ENCODE measurements around the gene BEGAIN.

BEGAIN gene

GRCh38 chr14:100577986-100578431 lies 9.2 kb downstream of the BEGAIN start:
- Histone ChIP-seq H3K36me3 (ENCODE audit: insufficient read depth, low read length) (no peaks in the 10 kb centered on the region), H3K27ac (ENCODE audit: low read depth, low read length) (no peak overlapping the region), H3K9ac (ENCODE audit: low read depth, low read length) (no peak overlapping the region), H3K4me1 (ENCODE audit: insufficient read depth, low read length) (peaks cover 6% of the 10 kb centered on the region; the same call in 1 of the 2 replicates), H3K4me3 (ENCODE audit: low read length) (no peak overlapping the region), H3K27me3 (ENCODE audit: insufficient read depth, low read length) (no peaks in the 10 kb centered on the region), H3K9me3 (ENCODE audit: insufficient read depth, low read depth, low read length) (no peaks in the 10 kb centered on the region)
- WGBS: 89% methylated on average over 8 of the region's 8 CpGs

GRCh38 chr14:100577321-100577985 lies 9.8 kb downstream of the BEGAIN start:
- Histone ChIP-seq H3K27me3 (ENCODE audit: insufficient read depth, low read length) (no peaks in the 10 kb centered on the region), H3K9me3 (ENCODE audit: insufficient read depth, low read depth, low read length) (no peaks in the 10 kb centered on the region)
- WGBS: 92% methylated on average over 23 of the region's 23 CpGs

GRCh38 chr14:100576091-100577085 lies 10.8 kb downstream of the BEGAIN start:
- no peaks in the 10 kb centered on the region for H3K36me3 ChIP-seq (ENCODE audit: insufficient read depth, low read length)
- peaks cover 10% of the 10 kb centered on the region for H3K4me1 ChIP-seq (ENCODE audit: insufficient read depth, low read length)

More at GRCh38 chr14:100577321-100577985, 9.8 kb downstream of the BEGAIN start:
- Histone ChIP-seq H3K36me3 (ENCODE audit: insufficient read depth, low read length) (no peaks in the 10 kb centered on the region), H3K4me3 (ENCODE audit: low read length) (no peak overlapping the region), H3K9ac (ENCODE audit: low read depth, low read length) (no peak overlapping the region), H3K27ac (ENCODE audit: low read depth, low read length) (no peak overlapping the region), H3K4me1 (ENCODE audit: insufficient read depth, low read length) (peaks cover 10% of the 10 kb centered on the region)

GRCh38 chr14:100575266-100575995 lies 11.8 kb downstream of the BEGAIN start:
- Histone ChIP-seq H3K27ac (ENCODE audit: low read depth, low read length) (no peak overlapping the region), H3K9me3 (ENCODE audit: insufficient read depth, low read depth, low read length) (no peaks in the 10 kb centered on the region), H3K36me3 (ENCODE audit: insufficient read depth, low read length) (no peaks in the 10 kb centered on the region), H3K4me1 (ENCODE audit: insufficient read depth, low read length) (peaks cover 10% of the 10 kb centered on the region), H3K9ac (ENCODE audit: low read depth, low read length) (no peak overlapping the region), H3K27me3 (ENCODE audit: insufficient read depth, low read length) (peaks cover 13% of the 10 kb centered on the region), H3K4me3 (ENCODE audit: low read length) (no peak overlapping the region)
- 91% methylated on average over 11 of the region's 11 CpGs for WGBS

More at GRCh38 chr14:100576091-100577085, 10.8 kb downstream of the BEGAIN start:
- Histone ChIP-seq H3K9me3 (ENCODE audit: insufficient read depth, low read depth, low read length) (no peaks in the 10 kb centered on the region), H3K9ac (ENCODE audit: low read depth, low read length) (no peak overlapping the region), H3K27me3 (ENCODE audit: insufficient read depth, low read length) (peaks cover 4% of the 10 kb centered on the region; the same call in 1 of the 2 replicates), H3K4me3 (ENCODE audit: low read length) (no peak overlapping the region), H3K27ac (ENCODE audit: low read depth, low read length) (no peak overlapping the region)
- 92% methylated on average over 26 of the region's 26 CpGs for WGBS

- Histone ChIP-seq H3K9ac (ENCODE audit: low read depth, low read length) (no peak overlapping the region), H3K4me1 (ENCODE audit: insufficient read depth, low read length) (peaks cover 14% of the 10 kb centered on the region), H3K36me3 (ENCODE audit: insufficient read depth, low read length) (no peaks in the 10 kb centered on the region), H3K9me3 (ENCODE audit: insufficient read depth, low read depth, low read length) (no peaks in the 10 kb centered on the region), H3K4me3 (ENCODE audit: low read length) (no peak overlapping the region), H3K27ac (ENCODE audit: low read depth, low read length) (no peak overlapping the region), H3K27me3 (ENCODE audit: insufficient read depth, low read length) (peaks cover 21% of the 10 kb centered on the region)
- WGBS: 94% methylated on average over 7 of the region's 7 CpGs
Observed at GRCh38 chr14:100574642-100575031, 12.6 kb downstream of the BEGAIN start.

- Histone ChIP-seq H3K9me3 (ENCODE audit: insufficient read depth, low read depth, low read length) (no peaks in the 10 kb centered on the region), H3K36me3 (ENCODE audit: insufficient read depth, low read length) (no peaks in the 10 kb centered on the region), H3K27me3 (ENCODE audit: insufficient read depth, low read length) (peaks cover 27% of the 10 kb centered on the region), H3K27ac (ENCODE audit: low read depth, low read length) (no peak overlapping the region), H3K9ac (ENCODE audit: low read depth, low read length) (no peak overlapping the region), H3K4me3 (ENCODE audit: low read length) (no peak overlapping the region), H3K4me1 (ENCODE audit: insufficient read depth, low read length) (peaks cover 14% of the 10 kb centered on the region)
- 92% methylated on average over 27 of the region's 27 CpGs for WGBS
Observed at GRCh38 chr14:100573757-100574641, 13.2 kb downstream of the BEGAIN start.

GRCh38 chr14:100573002-100573756 lies 14.0 kb downstream of the BEGAIN start:
- Histone ChIP-seq H3K9ac (ENCODE audit: low read depth, low read length) (no peak overlapping the region), H3K36me3 (ENCODE audit: insufficient read depth, low read length) (no peaks in the 10 kb centered on the region), H3K27ac (ENCODE audit: low read depth, low read length) (no peak overlapping the region), H3K4me3 (ENCODE audit: low read length) (peak overlapping the region; percentile 32; the same call in 1 of the 2 replicates), H3K4me1 (ENCODE audit: insufficient read depth, low read length) (peaks cover 14% of the 10 kb centered on the region), H3K27me3 (ENCODE audit: insufficient read depth, low read length) (peaks cover 36% of the 10 kb centered on the region), H3K9me3 (ENCODE audit: insufficient read depth, low read depth, low read length) (no peaks in the 10 kb centered on the region)
- 15% methylated on average over 18 of the region's 18 CpGs for whole genome bisulfite sequencing

- no peaks in the 10 kb centered on the region for H3K36me3 ChIP-seq (ENCODE audit: insufficient read depth, low read length)
- no peak overlapping the region for H3K4me3 ChIP-seq (ENCODE audit: low read length)
- peaks cover 14% of the 10 kb centered on the region for H3K4me1 ChIP-seq (ENCODE audit: insufficient read depth, low read length)
- H3K27me3 ChIP-seq (ENCODE audit: insufficient read depth, low read length): peaks cover 42% of the 10 kb centered on the region
- no peak overlapping the region for H3K9ac ChIP-seq (ENCODE audit: low read depth, low read length)
- WGBS: 76% methylated on average over 3 of the region's 3 CpGs
- H3K27ac ChIP-seq (ENCODE audit: low read depth, low read length): no peak overlapping the region
- no peaks in the 10 kb centered on the region for H3K9me3 ChIP-seq (ENCODE audit: insufficient read depth, low read depth, low read length)
Observed at GRCh38 chr14:100572543-100572942, 14.7 kb downstream of the BEGAIN start.

GRCh38 chr14:100571837-100572236 lies 15.4 kb downstream of the BEGAIN start:
- Histone ChIP-seq H3K27me3 (ENCODE audit: insufficient read depth, low read length) (peaks cover 49% of the 10 kb centered on the region), H3K4me3 (ENCODE audit: low read length) (no peak overlapping the region), H3K27ac (ENCODE audit: low read depth, low read length) (no peak overlapping the region), H3K9ac (ENCODE audit: low read depth, low read length) (no peak overlapping the region), H3K36me3 (ENCODE audit: insufficient read depth, low read length) (no peaks in the 10 kb centered on the region), H3K9me3 (ENCODE audit: insufficient read depth, low read depth, low read length) (no peaks in the 10 kb centered on the region), H3K4me1 (ENCODE audit: insufficient read depth, low read length) (peaks cover 14% of the 10 kb centered on the region)
- 86% methylated on average over 16 of the region's 16 CpGs for WGBS

Data from HUES64 (cell line).